ENCODE results near the gene TTLL5.

DNA sequence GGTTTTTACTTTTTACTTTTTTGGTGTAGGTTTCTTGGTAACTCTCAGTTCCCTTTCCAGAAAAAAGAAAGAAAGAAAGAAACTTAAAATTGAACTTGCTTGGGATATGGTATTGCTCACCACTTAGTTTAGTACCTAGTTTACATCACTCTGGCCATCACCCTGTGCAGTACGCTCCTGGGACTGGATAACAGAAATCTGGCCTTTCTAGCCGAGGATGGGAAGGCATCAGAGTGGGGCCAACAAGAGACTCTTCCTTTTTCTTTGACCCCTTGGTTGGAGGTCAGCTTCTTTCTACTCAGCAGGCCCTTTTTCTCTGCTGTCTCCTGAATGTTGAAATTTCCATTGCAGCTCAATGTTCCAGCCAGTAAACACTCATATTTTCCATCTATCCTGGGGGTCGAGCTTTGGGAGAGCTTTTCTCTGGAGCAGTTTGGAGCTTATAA, 164.1 kb downstream of the TTLL5 start:
- TF ChIP-seq, protein P1, sequence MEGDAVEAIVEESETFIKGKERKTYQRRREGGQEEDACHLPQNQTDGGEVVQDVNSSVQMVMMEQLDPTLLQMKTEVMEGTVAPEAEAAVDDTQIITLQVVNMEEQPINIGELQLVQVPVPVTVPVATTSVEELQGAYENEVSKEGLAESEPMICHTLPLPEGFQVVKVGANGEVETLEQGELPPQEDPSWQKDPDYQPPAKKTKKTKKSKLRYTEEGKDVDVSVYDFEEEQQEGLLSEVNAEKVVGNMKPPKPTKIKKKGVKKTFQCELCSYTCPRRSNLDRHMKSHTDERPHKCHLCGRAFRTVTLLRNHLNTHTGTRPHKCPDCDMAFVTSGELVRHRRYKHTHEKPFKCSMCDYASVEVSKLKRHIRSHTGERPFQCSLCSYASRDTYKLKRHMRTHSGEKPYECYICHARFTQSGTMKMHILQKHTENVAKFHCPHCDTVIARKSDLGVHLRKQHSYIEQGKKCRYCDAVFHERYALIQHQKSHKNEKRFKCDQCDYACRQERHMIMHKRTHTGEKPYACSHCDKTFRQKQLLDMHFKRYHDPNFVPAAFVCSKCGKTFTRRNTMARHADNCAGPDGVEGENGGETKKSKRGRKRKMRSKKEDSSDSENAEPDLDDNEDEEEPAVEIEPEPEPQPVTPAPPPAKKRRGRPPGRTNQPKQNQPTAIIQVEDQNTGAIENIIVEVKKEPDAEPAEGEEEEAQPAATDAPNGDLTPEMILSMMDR (IDR thresholded peaks at IDR 0.05), result no peak
- TF ChIP-seq POLR2A (IDR thresholded peaks at IDR 0.05), result no peak
- TF ChIP-seq POLR2AphosphoS5 (IDR thresholded peaks at IDR 0.05), result peak in 1 of 3 donors; percentile 38
